Mesothelial cell of epicardium (in vitro differentiated cells): ENCODE data around the gene NTNG2. TPM values are rescaled to one million over a fixed set of nuclear protein-coding genes. Genes with fewer than 3 reads are reported as not detected.
"Not testable (repeated sequence)": the region's sequence is repeated elsewhere in the genome, so short reads cannot be mapped to it uniquely, and the experiment has no call there.

Experiments
- DNase-seq, 2 experiments: peaks; one replicate each; pipeline ENCODE4 v3.0.0; 2021; ENCODE audit warnings: low spot score in 2 of 2; ENCODE audit not compliant: unreplicated experiment in 2 of 2
- H3K27ac Mint-ChIP-seq: 2 replicates; pipeline ENCODE4 v1.8.0; 2021; ENCODE audit warnings: mixed read lengths
- H3K27me3 Mint-ChIP-seq: 2 replicates; pipeline ENCODE4 v1.8.0; 2021; ENCODE audit warnings: low read depth, mixed read lengths
- H3K36me3 Mint-ChIP-seq: 2 replicates; pipeline ENCODE4 v1.8.0; 2021; ENCODE audit warnings: mixed read lengths
- H3K4me1 Mint-ChIP-seq: 2 replicates; pipeline ENCODE4 v1.8.0; 2021; ENCODE audit warnings: mixed read lengths
- H3K4me3 Mint-ChIP-seq: 2 replicates; pipeline ENCODE4 v1.8.0; 2021; ENCODE audit warnings: mild to moderate bottlenecking, moderate library complexity, mixed read lengths
- H3K9me3 Mint-ChIP-seq: 2 replicates; pipeline ENCODE4 v1.8.0; 2021; ENCODE audit warnings: mixed read lengths
- CTCF ChIP-seq: fragments of 200-600 bp; sonication (generic); IDR thresholded peaks from one replicate; pipeline ENCODE4 v1.5.0; 2021; ENCODE audit warnings: antibody characterized with exemption; ENCODE audit not compliant: unreplicated experiment
- total RNA-seq: library from RNA; stranded (reverse); gene quantifications from 3 replicates; pipeline ENCODE4 v1.2.1, GENCODE V29; 2021

Gene NTNG2
- total RNA-seq, 1 donor from 2014 or later, result 8.1 TPM

GRCh38 chr9:132268725-132269352 is 107.0 kb downstream of the NTNG2 start:
- Mint-ChIP-seq H3K4me3 (no peak overlapping the region), H3K27me3 (no peaks in the 10 kb centered on the region), H3K36me3 (peaks cover 33% of the 10 kb centered on the region), H3K27ac (no peak overlapping the region), H3K4me1 (peaks cover 4% of the 10 kb centered on the region), H3K9me3 (no peaks in the 10 kb centered on the region)
- peak; percentile 92 for TF ChIP-seq CTCF
- DNase-seq, result peak; percentile 54 to 83

- H3K4me1 Mint-ChIP-seq, H3K4me3 Mint-ChIP-seq, DNase-seq, H3K27me3 Mint-ChIP-seq, H3K9me3 Mint-ChIP-seq, H3K27ac Mint-ChIP-seq: not testable (repeated sequence)
- peaks cover 34% of the 10 kb centered on the region for H3K36me3 Mint-ChIP-seq
Observed at GRCh38 chr9:132269704-132270516, 108.1 kb downstream of the NTNG2 start.

GRCh38 chr9:132274861-132275260 is 113.0 kb downstream of the NTNG2 start:
- no peak overlapping the region for H3K27ac Mint-ChIP-seq
- peaks cover 58% of the 10 kb centered on the region for H3K36me3 Mint-ChIP-seq
- TF ChIP-seq CTCF, result no peak

GRCh38 chr9:132283165-132283564 is 121.3 kb downstream of the NTNG2 start:
- H3K9me3 Mint-ChIP-seq, result no peaks in the 10 kb centered on the region
- no peaks in the 10 kb centered on the region for H3K27me3 Mint-ChIP-seq
- no peak for DNase-seq
- peak overlapping the region; percentile 94 for H3K27ac Mint-ChIP-seq
- TF ChIP-seq CTCF, result no peak
- peaks cover 43% of the 10 kb centered on the region for H3K36me3 Mint-ChIP-seq
- H3K4me1 Mint-ChIP-seq, result peaks cover 24% of the 10 kb centered on the region
- H3K4me3 Mint-ChIP-seq, result no peak overlapping the region

More at GRCh38 chr9:132274861-132275260, 113.0 kb downstream of the NTNG2 start:
- no peak overlapping the region for H3K4me3 Mint-ChIP-seq
- DNase-seq, result no peak
- no peaks in the 10 kb centered on the region for H3K4me1 Mint-ChIP-seq
- H3K27me3 Mint-ChIP-seq, result no peaks in the 10 kb centered on the region
- no peaks in the 10 kb centered on the region for H3K9me3 Mint-ChIP-seq

GRCh38 chr9:132283863-132284262 is 122.0 kb downstream of the NTNG2 start:
- no peak overlapping the region for H3K4me3 Mint-ChIP-seq
- peaks cover 39% of the 10 kb centered on the region for H3K36me3 Mint-ChIP-seq
- no peak for DNase-seq
- peak overlapping the region; percentile 94 for H3K27ac Mint-ChIP-seq
- TF ChIP-seq CTCF, result no peak
- no peaks in the 10 kb centered on the region for H3K9me3 Mint-ChIP-seq
- no peaks in the 10 kb centered on the region for H3K27me3 Mint-ChIP-seq
- H3K4me1 Mint-ChIP-seq, result peaks cover 31% of the 10 kb centered on the region

- H3K36me3 Mint-ChIP-seq, result peaks cover 25% of the 10 kb centered on the region
- no peak overlapping the region for H3K4me3 Mint-ChIP-seq
- no peak for DNase-seq
- no peak for TF ChIP-seq CTCF
- peaks cover 40% of the 10 kb centered on the region for H3K4me1 Mint-ChIP-seq
- H3K27ac Mint-ChIP-seq, result peak overlapping the region; percentile 50
- H3K27me3 Mint-ChIP-seq, result no peaks in the 10 kb centered on the region
- no peaks in the 10 kb centered on the region for H3K9me3 Mint-ChIP-seq
Observed at GRCh38 chr9:132287256-132287760, 125.5 kb downstream of the NTNG2 start.
